ENCODE results near the gene SYT3. TPM values are rescaled to one million over a fixed set of nuclear protein-coding genes. Genes with fewer than 3 reads are reported as not detected.

SYT3 gene
- total RNA-seq, 1 experiment from 2014 or later = not detected

- no peak overlapping the region for H3K4me3 Mint-ChIP-seq (ENCODE audit: low read depth, unreplicated experiment)
- no peaks in the 10 kb centered on the region for H3K4me1 Mint-ChIP-seq (ENCODE audit: low read depth, unreplicated experiment)
- H3K36me3 Mint-ChIP-seq (ENCODE audit: insufficient read depth, unreplicated experiment) = peaks cover 4% of the 10 kb centered on the region
- no peak for TF ChIP-seq CTCF (IDR thresholded peaks at IDR 0.05; ENCODE audit: unreplicated experiment)
- BruUV-seq (replicated peaks) = no TSS peak
- intact Hi-C loops (cut with micrococcal nuclease; ENCODE audit: unreplicated experiment) = no loop called here
- no peak for DNase-seq
- H3K27ac Mint-ChIP-seq (ENCODE audit: unreplicated experiment) = no peak overlapping the region
- CTCF ChIA-PET = no interaction called here
- H3K9me3 Mint-ChIP-seq (ENCODE audit: low read depth, unreplicated experiment) = no peaks in the 10 kb centered on the region
- peaks cover 47% of the 10 kb centered on the region for H3K27me3 Mint-ChIP-seq (ENCODE audit: unreplicated experiment)
These were observed 7.4 kb downstream of the SYT3 start for GRCh38 chr19:50632151-50632835.

- Mint-ChIP-seq H3K9me3 (ENCODE audit: low read depth, unreplicated experiment) (no peaks in the 10 kb centered on the region), H3K36me3 (ENCODE audit: insufficient read depth, unreplicated experiment) (peaks cover 4% of the 10 kb centered on the region), H3K27ac (ENCODE audit: unreplicated experiment) (no peak overlapping the region), H3K4me1 (ENCODE audit: low read depth, unreplicated experiment) (no peaks in the 10 kb centered on the region), H3K27me3 (ENCODE audit: unreplicated experiment) (peaks cover 53% of the 10 kb centered on the region), H3K4me3 (ENCODE audit: low read depth, unreplicated experiment) (no peak overlapping the region)
- intact Hi-C loops (cut with micrococcal nuclease; ENCODE audit: unreplicated experiment) = no loop called here
- no peak for TF ChIP-seq CTCF (IDR thresholded peaks at IDR 0.05; ENCODE audit: unreplicated experiment)
- no TSS peak for BruUV-seq (replicated peaks)
- CTCF ChIA-PET = no interaction called here
- no peak for DNase-seq
These were observed 9.9 kb downstream of the SYT3 start for GRCh38 chr19:50629801-50630200.

- Mint-ChIP-seq H3K9me3 (ENCODE audit: low read depth, unreplicated experiment) (no peaks in the 10 kb centered on the region), H3K4me3 (ENCODE audit: low read depth, unreplicated experiment) (no peak overlapping the region), H3K27me3 (ENCODE audit: unreplicated experiment) (peaks cover 53% of the 10 kb centered on the region), H3K4me1 (ENCODE audit: low read depth, unreplicated experiment) (no peaks in the 10 kb centered on the region), H3K27ac (ENCODE audit: unreplicated experiment) (no peak overlapping the region), H3K36me3 (ENCODE audit: insufficient read depth, unreplicated experiment) (peaks cover 4% of the 10 kb centered on the region)
- intact Hi-C loops (cut with micrococcal nuclease; ENCODE audit: unreplicated experiment) = no loop called here
- no TSS peak for BruUV-seq (replicated peaks)
- CTCF ChIA-PET = no interaction called here
- no peak for DNase-seq
- no peak for TF ChIP-seq CTCF (IDR thresholded peaks at IDR 0.05; ENCODE audit: unreplicated experiment)
These were observed 10.5 kb downstream of the SYT3 start for GRCh38 chr19:50629194-50629593.

- H3K36me3 Mint-ChIP-seq (ENCODE audit: insufficient read depth, unreplicated experiment) = peaks cover 4% of the 10 kb centered on the region
- H3K4me3 Mint-ChIP-seq (ENCODE audit: low read depth, unreplicated experiment) = no peak overlapping the region
- intact Hi-C loops (cut with micrococcal nuclease; ENCODE audit: unreplicated experiment) = no loop called here
- no TSS peak for BruUV-seq (replicated peaks)
- H3K9me3 Mint-ChIP-seq (ENCODE audit: low read depth, unreplicated experiment) = no peaks in the 10 kb centered on the region
- CTCF ChIA-PET = no interaction called here
- no peak for TF ChIP-seq CTCF (IDR thresholded peaks at IDR 0.05; ENCODE audit: unreplicated experiment)
- H3K27me3 Mint-ChIP-seq (ENCODE audit: unreplicated experiment) = peaks cover 53% of the 10 kb centered on the region
- no peak overlapping the region for H3K27ac Mint-ChIP-seq (ENCODE audit: unreplicated experiment)
- no peaks in the 10 kb centered on the region for H3K4me1 Mint-ChIP-seq (ENCODE audit: low read depth, unreplicated experiment)
- DNase-seq = no peak
These were observed 11.1 kb downstream of the SYT3 start for GRCh38 chr19:50628551-50628950.
